ENCODE measurements around the gene PREX1. TPM values are rescaled to one million over a fixed set of nuclear protein-coding genes. Genes with fewer than 3 reads are reported as not detected.
"Not testable (repeated sequence)": the region's sequence is repeated elsewhere in the genome, so short reads cannot be mapped to it uniquely, and the experiment has no call there.

PREX1 gene
- total and polyA plus RNA-seq, 3 donors from 2014 or later, result 18.0 to 36.5 (median 27.1) TPM

GRCh38 chr20:48813930-48814546 is 13.8 kb downstream of the PREX1 start:
- TF ChIP-seq, protein P1, sequence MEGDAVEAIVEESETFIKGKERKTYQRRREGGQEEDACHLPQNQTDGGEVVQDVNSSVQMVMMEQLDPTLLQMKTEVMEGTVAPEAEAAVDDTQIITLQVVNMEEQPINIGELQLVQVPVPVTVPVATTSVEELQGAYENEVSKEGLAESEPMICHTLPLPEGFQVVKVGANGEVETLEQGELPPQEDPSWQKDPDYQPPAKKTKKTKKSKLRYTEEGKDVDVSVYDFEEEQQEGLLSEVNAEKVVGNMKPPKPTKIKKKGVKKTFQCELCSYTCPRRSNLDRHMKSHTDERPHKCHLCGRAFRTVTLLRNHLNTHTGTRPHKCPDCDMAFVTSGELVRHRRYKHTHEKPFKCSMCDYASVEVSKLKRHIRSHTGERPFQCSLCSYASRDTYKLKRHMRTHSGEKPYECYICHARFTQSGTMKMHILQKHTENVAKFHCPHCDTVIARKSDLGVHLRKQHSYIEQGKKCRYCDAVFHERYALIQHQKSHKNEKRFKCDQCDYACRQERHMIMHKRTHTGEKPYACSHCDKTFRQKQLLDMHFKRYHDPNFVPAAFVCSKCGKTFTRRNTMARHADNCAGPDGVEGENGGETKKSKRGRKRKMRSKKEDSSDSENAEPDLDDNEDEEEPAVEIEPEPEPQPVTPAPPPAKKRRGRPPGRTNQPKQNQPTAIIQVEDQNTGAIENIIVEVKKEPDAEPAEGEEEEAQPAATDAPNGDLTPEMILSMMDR (IDR thresholded peaks at IDR 0.05), result no peak
- TF ChIP-seq POLR2A (IDR thresholded peaks at IDR 0.05), result no peak
- intact Hi-C loops (cut with DNase I; ENCODE audit: low total_unique reads), result no loop called here
- Histone ChIP-seq H3K36me3 (ENCODE audit: low read depth, missing control alignments) (no peaks in the 10 kb centered on the region), H3K4me3 (no peak overlapping the region), H3K27ac (no peak overlapping the region), H3K9me3 (no peaks in the 10 kb centered on the region), H3K4me1 (no peaks in the 10 kb centered on the region), H3K27me3 (no peaks in the 10 kb centered on the region)
- 64 to 68% methylated on average over 5 of the region's 5 CpGs for WGBS, 2 donors
- no peak for DNase-seq

DNA sequence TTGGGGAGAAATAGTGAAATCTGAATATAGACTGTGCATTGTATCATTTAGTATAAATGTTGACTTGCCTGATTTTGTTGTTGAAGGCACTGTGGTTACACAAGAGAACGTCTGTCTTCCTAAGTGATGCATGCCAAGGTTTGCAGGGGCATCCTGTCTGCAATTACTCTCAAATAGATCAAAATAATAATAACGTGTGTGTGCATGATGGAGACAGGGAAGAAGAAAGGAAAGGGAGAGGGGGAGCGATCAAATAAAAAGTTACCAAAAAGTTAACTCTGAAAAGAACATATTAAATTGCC is 14.4 kb downstream of the PREX1 start:
- DNase-seq, result no peak
- Histone ChIP-seq H3K27ac (no peak overlapping the region), H3K27me3 (no peaks in the 10 kb centered on the region), H3K4me1 (no peaks in the 10 kb centered on the region), H3K4me3 (no peak overlapping the region), H3K36me3 (ENCODE audit: low read depth, missing control alignments) (no peaks in the 10 kb centered on the region), H3K9me3 (no peaks in the 10 kb centered on the region)
- intact Hi-C loops (cut with DNase I; ENCODE audit: low total_unique reads), result no loop called here
- WGBS, 2 donors, result 48 to 62% methylated on average over 3 of the region's 3 CpGs
- no peak for TF ChIP-seq POLR2A (IDR thresholded peaks at IDR 0.05)
- TF ChIP-seq, protein P1 (IDR thresholded peaks at IDR 0.05), result no peak

DNA sequence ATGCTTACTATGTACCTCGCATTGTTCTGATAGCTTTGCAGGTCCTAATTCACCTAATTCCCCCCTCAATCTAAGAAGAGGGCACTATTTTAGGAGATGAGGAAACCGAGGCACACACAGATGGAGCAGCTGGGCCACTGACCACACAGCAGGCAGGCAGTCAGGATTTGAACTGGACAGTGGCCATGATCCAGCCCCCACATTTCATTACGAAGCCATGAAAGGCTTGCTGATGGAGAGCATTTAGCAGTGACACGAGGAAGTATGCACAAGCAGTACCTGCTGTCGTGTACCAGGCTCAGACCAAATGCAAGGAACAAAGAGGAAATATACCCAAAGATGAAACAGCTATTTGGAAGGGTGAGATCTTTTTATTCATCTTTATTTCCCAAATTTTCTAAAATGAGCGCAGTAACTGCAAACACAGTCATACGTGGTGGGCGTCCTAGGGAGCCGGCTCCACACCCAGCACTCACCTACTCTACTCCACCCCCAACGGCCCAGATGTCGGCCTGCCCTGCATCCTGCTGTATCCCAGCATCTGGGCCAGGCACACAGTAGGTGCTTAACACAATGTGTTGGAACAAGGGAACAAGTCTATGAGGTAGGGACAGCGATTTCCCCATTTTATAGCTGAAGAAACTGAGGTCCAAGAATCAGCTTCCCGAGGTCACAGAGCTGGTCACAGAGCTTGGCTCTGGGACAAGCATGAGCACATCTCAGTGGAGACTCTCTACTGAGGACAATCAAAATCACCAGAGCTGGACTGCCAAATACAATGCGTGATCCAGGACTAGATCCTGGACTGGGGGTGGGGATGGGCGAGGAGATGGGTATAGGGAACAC is 15.0 kb downstream of the PREX1 start:
- intact Hi-C loops (cut with DNase I; ENCODE audit: low total_unique reads), result no loop called here
- H3K4me3 ChIP-seq, result no peak overlapping the region
- H3K36me3 ChIP-seq (ENCODE audit: low read depth, missing control alignments), result no peaks in the 10 kb centered on the region
- no peaks in the 10 kb centered on the region for H3K9me3 ChIP-seq
- 71 to 78% methylated on average over 15 of the region's 15 CpGs for WGBS, 2 donors
- no peak for DNase-seq
- H3K27me3 ChIP-seq, result no peaks in the 10 kb centered on the region
- no peaks in the 10 kb centered on the region for H3K4me1 ChIP-seq
- H3K27ac ChIP-seq, result no peak overlapping the region
- no peak for TF ChIP-seq POLR2A (IDR thresholded peaks at IDR 0.05)
- TF ChIP-seq, protein P1 (IDR thresholded peaks at IDR 0.05), result no peak

DNA sequence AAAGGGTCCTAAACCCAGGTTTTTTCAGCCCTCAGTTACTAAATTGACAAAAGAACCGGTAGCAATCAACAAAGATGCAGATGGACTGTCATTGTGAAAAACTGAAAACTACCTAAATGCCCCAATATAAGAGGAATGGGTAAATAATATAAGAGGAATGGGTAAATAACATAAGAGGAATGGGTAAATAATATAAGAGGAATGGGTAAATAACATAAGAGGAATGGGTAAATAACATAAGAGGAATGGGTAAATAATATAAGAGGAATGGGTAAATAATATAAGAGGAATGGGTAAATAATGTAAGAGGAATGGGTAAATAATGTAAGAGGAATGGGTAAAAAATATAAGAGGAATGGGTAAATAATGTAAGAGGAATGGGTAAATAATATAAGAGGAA is 15.7 kb downstream of the PREX1 start:
- H3K9me3 ChIP-seq; H3K4me1 ChIP-seq; intact Hi-C loops (cut with DNase I; ENCODE audit: low total_unique reads); H3K36me3 ChIP-seq (ENCODE audit: low read depth, missing control alignments); H3K4me3 ChIP-seq; H3K27ac ChIP-seq; H3K27me3 ChIP-seq; DNase-seq: not testable (repeated sequence)
- WGBS, 2 donors, result 85 to 93% methylated on average over 1 of the region's 1 CpG

DNA sequence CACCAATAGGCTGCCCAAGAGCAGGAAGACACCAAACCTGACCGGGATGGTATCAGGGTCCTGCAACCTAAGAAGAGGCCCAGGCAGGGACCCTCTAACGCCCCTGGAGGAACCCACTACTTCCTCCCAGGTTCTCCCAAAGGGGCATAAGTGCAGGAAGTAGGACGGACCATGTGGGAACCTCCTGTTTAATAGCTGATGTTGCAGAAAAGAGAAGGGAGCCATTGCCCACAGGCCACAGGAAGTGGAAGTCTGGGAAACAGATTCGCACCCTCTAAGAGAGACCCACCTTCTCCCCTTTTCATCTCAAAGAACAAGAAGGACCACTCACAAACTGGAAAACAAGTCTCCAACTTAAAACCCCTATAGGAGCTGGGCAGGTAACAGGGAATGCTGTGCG is 18.1 kb downstream of the PREX1 start:
- no peaks in the 10 kb centered on the region for H3K4me1 ChIP-seq
- H3K27ac ChIP-seq, result no peak overlapping the region
- no peaks in the 10 kb centered on the region for H3K9me3 ChIP-seq
- intact Hi-C loops (cut with DNase I; ENCODE audit: low total_unique reads), result no loop called here
- no peak for TF ChIP-seq POLR2A (IDR thresholded peaks at IDR 0.05)
- TF ChIP-seq, protein P1 (IDR thresholded peaks at IDR 0.05), result no peak
- H3K27me3 ChIP-seq, result no peaks in the 10 kb centered on the region
- H3K4me3 ChIP-seq, result no peak overlapping the region
- WGBS, 2 donors, result 84 to 87% methylated on average over 5 of the region's 5 CpGs
- H3K36me3 ChIP-seq (ENCODE audit: low read depth, missing control alignments), result no peaks in the 10 kb centered on the region
- no peak for DNase-seq
